H9 (cell line): ENCODE results near the gene PNMA8A. TPM values are rescaled to one million over a fixed set of nuclear protein-coding genes. Genes with fewer than 3 reads are reported as not detected.

Experiments
- DNase-seq: peaks from one replicate; pipeline ENCODE4 v3.0.0-alpha.2; 2017
- H2AFZ ChIP-seq: one replicate; pipeline ENCODE4 v1.6.1; 2013; ENCODE audit warnings: mild to moderate bottlenecking, low read length, control low read depth, moderate library complexity
- H2AK5ac ChIP-seq: 2 replicates; pipeline ENCODE4 v1.6.1; 2013; ENCODE audit warnings: low read length, control low read depth, mixed read lengths; ENCODE audit not compliant: insufficient read length
- H2BK120ac ChIP-seq: one replicate; pipeline ENCODE4 v1.6.1; 2013; ENCODE audit warnings: low read depth, mild to moderate bottlenecking, low read length, control low read depth, inconsistent platforms; ENCODE audit not compliant: poor library complexity, severe bottlenecking
- H2BK12ac ChIP-seq: 2 replicates; pipeline ENCODE4 v1.6.1; 2013; ENCODE audit warnings: low read length, control low read depth, mixed read lengths, low read depth; ENCODE audit not compliant: insufficient read length
- H2BK15ac ChIP-seq: 2 replicates; pipeline ENCODE4 v1.6.1; 2013; ENCODE audit warnings: low read depth, low read length, control low read depth
- H2BK20ac ChIP-seq: one replicate; pipeline ENCODE4 v1.6.1; 2013; ENCODE audit warnings: low read depth, mild to moderate bottlenecking, low read length, control low read depth, inconsistent platforms; ENCODE audit not compliant: poor library complexity, severe bottlenecking
- H2BK5ac ChIP-seq: 2 replicates; pipeline ENCODE4 v1.6.1; 2013; ENCODE audit warnings: low read length, control low read depth, mixed read lengths; ENCODE audit not compliant: insufficient read length
- H3K14ac ChIP-seq: 2 replicates; pipeline ENCODE4 v1.6.1; 2013; ENCODE audit warnings: low read length, control low read depth; ENCODE audit not compliant: insufficient read depth
- H3K18ac ChIP-seq: 2 replicates; pipeline ENCODE4 v1.6.1; 2013; ENCODE audit warnings: low read depth, mild to moderate bottlenecking, mixed read lengths, low read length, control low read depth; ENCODE audit not compliant: insufficient read length
- H3K23ac ChIP-seq: 2 replicates; pipeline ENCODE4 v1.6.1; 2013; ENCODE audit warnings: low read length, control low read depth, mixed read lengths, low read depth; ENCODE audit not compliant: insufficient read length
- H3K23me2 ChIP-seq: 2 replicates; pipeline ENCODE4 v1.6.1; 2013; ENCODE audit warnings: low read depth, mild to moderate bottlenecking, mixed read lengths, low read length, control low read depth; ENCODE audit not compliant: insufficient read length, poor library complexity, severe bottlenecking
- H3K27ac ChIP-seq: 2 replicates; pipeline ENCODE4 v1.5.1; 2013; ENCODE audit warnings: low read length, control low read depth, mixed read lengths, low read depth; ENCODE audit not compliant: insufficient read length
- H3K27me3 ChIP-seq: 2 replicates; pipeline ENCODE4 v1.6.1; 2013; ENCODE audit warnings: low read length, control low read depth, inconsistent platforms; ENCODE audit not compliant: insufficient read depth
- H3K4ac ChIP-seq: 2 replicates; pipeline ENCODE4 v1.6.1; 2013; ENCODE audit warnings: low read depth, mild to moderate bottlenecking, control low read depth, inconsistent platforms, low read length, moderate library complexity
- H3K4me1 ChIP-seq: 2 replicates; pipeline ENCODE4 v1.6.1; 2013; ENCODE audit warnings: low read length, control low read depth, inconsistent platforms; ENCODE audit not compliant: insufficient read depth
- H3K4me2 ChIP-seq: 2 replicates; pipeline ENCODE4 v1.6.1; 2013; ENCODE audit warnings: low read length, control low read depth, mixed read lengths; ENCODE audit not compliant: insufficient read length, insufficient read depth
- H3K56ac ChIP-seq: 2 replicates; pipeline ENCODE4 v1.6.1; 2013; ENCODE audit warnings: low read depth, mild to moderate bottlenecking, mixed read lengths, low read length, control low read depth; ENCODE audit not compliant: insufficient read length
- H3K79me1 ChIP-seq: 2 replicates; pipeline ENCODE4 v1.6.1; 2013; ENCODE audit warnings: low read depth, mild to moderate bottlenecking, moderate library complexity, low read length, control low read depth, inconsistent platforms; ENCODE audit not compliant: insufficient read depth, poor library complexity, severe bottlenecking
- H3K79me2 ChIP-seq: 2 replicates; pipeline ENCODE4 v1.6.1; 2013; ENCODE audit warnings: low read length, control low read depth, inconsistent platforms; ENCODE audit not compliant: insufficient read depth
- H3K9ac ChIP-seq: 2 replicates; pipeline ENCODE4 v1.6.1; 2013; ENCODE audit warnings: low read length, control low read depth, mixed read lengths; ENCODE audit not compliant: insufficient read length; ENCODE audit errors: extremely low read depth
- H3K9me3 ChIP-seq: one replicate; pipeline ENCODE4 v1.6.1; 2013; ENCODE audit warnings: low read depth, low read length, inconsistent platforms; ENCODE audit not compliant: control insufficient read depth
- H3T11ph ChIP-seq: one replicate; pipeline ENCODE4 v1.6.1; 2013; ENCODE audit warnings: mild to moderate bottlenecking, low read length, control low read depth, inconsistent platforms
- H4K20me1 ChIP-seq: one replicate; pipeline ENCODE4 v1.6.1; 2013; ENCODE audit not compliant: control insufficient read depth, insufficient read length, insufficient read depth
- H4K5ac ChIP-seq: 2 replicates; pipeline ENCODE4 v1.6.1; 2013; ENCODE audit warnings: low read depth, mild to moderate bottlenecking, mixed read lengths, low read length, control low read depth; ENCODE audit not compliant: insufficient read length
- H4K8ac ChIP-seq: replicated peaks from 2 replicates; pipeline ENCODE4 v1.6.1; 2013; ENCODE audit warnings: low read length, control low read depth, mixed read lengths, low read depth; ENCODE audit not compliant: insufficient read length
- H4K91ac ChIP-seq: 2 replicates; pipeline ENCODE4 v1.6.1; 2013; ENCODE audit warnings: low read depth, mild to moderate bottlenecking, moderate library complexity, mixed read lengths, low read length, control low read depth; ENCODE audit not compliant: insufficient read length
- H3K27ac Mint-ChIP-seq, 3 experiments: 2 replicates in 2 of 3; 3 replicates in 1 of 3; pipeline ENCODE4 v1.8.0; 2020 to 2021; ENCODE audit warnings: mixed read lengths in 3 of 3, mild to moderate bottlenecking in 1 of 3, moderate library complexity in 1 of 3
- H3K27me3 Mint-ChIP-seq: 2 replicates; pipeline ENCODE4 v1.8.0; 2021; ENCODE audit warnings: low read depth, mild to moderate bottlenecking, moderate library complexity, mixed read lengths
- H3K36me3 Mint-ChIP-seq, 3 experiments: 2 replicates in 2 of 3; 3 replicates in 1 of 3; pipeline ENCODE4 v1.8.0; 2020 to 2021; ENCODE audit warnings: low read depth in 3 of 3, mixed read lengths in 3 of 3; ENCODE audit not compliant: insufficient read depth in 1 of 3
- H3K4me1 Mint-ChIP-seq, 2 experiments: 2 replicates each; pipeline ENCODE4 v1.8.0; 2020; ENCODE audit warnings: mixed read lengths in 2 of 2
- H3K4me3 Mint-ChIP-seq, 2 experiments: 2 replicates in 1 of 2; 3 replicates in 1 of 2; pipeline ENCODE4 v1.8.0; 2020 to 2021; ENCODE audit warnings: mild to moderate bottlenecking in 2 of 2, mixed read lengths in 2 of 2, moderate library complexity in 1 of 2
- H3K9me3 Mint-ChIP-seq, 2 experiments: 2 replicates in 1 of 2; 3 replicates in 1 of 2; pipeline ENCODE4 v1.8.0; 2020; ENCODE audit warnings: mild to moderate bottlenecking in 2 of 2, mixed read lengths in 2 of 2, moderate library complexity in 1 of 2
- WGBS: extraction: QIAGEN DNeasy Blood & Tissue Kit; methylation state at CpG from one replicate; pipeline ENCODE4 v1.1.7; 2013; ENCODE audit warnings: missing lambda C conversion rate, low lambda C conversion rate, mixed read lengths; ENCODE audit not compliant: insufficient read length; ENCODE audit errors: extremely low coverage; 5-methylcytosine and 5-hydroxymethylcytosine counted together
- total RNA-seq: library from RNA; stranded (reverse); gene quantifications from 2 replicates; pipeline ENCODE4 v1.2.1, GENCODE V29; 2021
- TF ChIP-seq, protein P1 (sequence below): fragments of 200-600 bp; sonication (generic); conservative IDR thresholded peaks from 3 replicates; pipeline ENCODE4 v1.8.0; 2021; ENCODE audit warnings: antibody characterized with exemption, mild to moderate bottlenecking

PNMA8A gene
- total RNA-seq, 1 experiment from 2014 or later = 22.6 TPM

- Histone ChIP-seq H4K5ac (no peak overlapping the region), H4K91ac (no peak overlapping the region), H3K18ac (no peak overlapping the region), H2AFZ (no peak overlapping the region), H3K14ac (no peak overlapping the region), H2BK12ac (no peak overlapping the region), H2BK120ac (no peak overlapping the region), H2BK5ac (no peak overlapping the region), H3K27ac (no peak overlapping the region), H3K4me1 (no peaks in the 10 kb centered on the region), H3K23me2 (no peaks in the 10 kb centered on the region), H3K23ac (no peak overlapping the region), H3K27me3 (no peaks in the 10 kb centered on the region), H3K9ac (no peak overlapping the region), H2BK15ac (no peak overlapping the region), H3K79me2 (no peaks in the 10 kb centered on the region), H2AK5ac (no peak overlapping the region), H3K79me1 (no peaks in the 10 kb centered on the region), H3T11ph (no peak overlapping the region), H3K4ac (no peak overlapping the region), H4K8ac (no peak overlapping the region), H3K4me2 (no peak overlapping the region), H2BK20ac (no peak overlapping the region), H4K20me1 (no peaks in the 10 kb centered on the region), H3K56ac (no peak overlapping the region), H3K9me3 (no peaks in the 10 kb centered on the region)
- Mint-ChIP-seq H3K27ac (no peak overlapping the region), H3K9me3 (no peaks in the 10 kb centered on the region), H3K36me3 (no peaks in the 10 kb centered on the region), H3K4me3 (no peak overlapping the region), H3K4me1 (no peaks in the 10 kb centered on the region), H3K27me3 (peaks cover 16% of the 10 kb centered on the region)
- TF ChIP-seq, protein P1, sequence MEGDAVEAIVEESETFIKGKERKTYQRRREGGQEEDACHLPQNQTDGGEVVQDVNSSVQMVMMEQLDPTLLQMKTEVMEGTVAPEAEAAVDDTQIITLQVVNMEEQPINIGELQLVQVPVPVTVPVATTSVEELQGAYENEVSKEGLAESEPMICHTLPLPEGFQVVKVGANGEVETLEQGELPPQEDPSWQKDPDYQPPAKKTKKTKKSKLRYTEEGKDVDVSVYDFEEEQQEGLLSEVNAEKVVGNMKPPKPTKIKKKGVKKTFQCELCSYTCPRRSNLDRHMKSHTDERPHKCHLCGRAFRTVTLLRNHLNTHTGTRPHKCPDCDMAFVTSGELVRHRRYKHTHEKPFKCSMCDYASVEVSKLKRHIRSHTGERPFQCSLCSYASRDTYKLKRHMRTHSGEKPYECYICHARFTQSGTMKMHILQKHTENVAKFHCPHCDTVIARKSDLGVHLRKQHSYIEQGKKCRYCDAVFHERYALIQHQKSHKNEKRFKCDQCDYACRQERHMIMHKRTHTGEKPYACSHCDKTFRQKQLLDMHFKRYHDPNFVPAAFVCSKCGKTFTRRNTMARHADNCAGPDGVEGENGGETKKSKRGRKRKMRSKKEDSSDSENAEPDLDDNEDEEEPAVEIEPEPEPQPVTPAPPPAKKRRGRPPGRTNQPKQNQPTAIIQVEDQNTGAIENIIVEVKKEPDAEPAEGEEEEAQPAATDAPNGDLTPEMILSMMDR = no peak
- no CpG with 5 or more reads among the region's 5 CpGs for WGBS
- DNase-seq = no peak
These were observed 31.5 kb upstream of the PNMA8A start for GRCh38 chr19:46502891-46503290.
